GM12892 (cell line): Measurements from ENCODE around the gene CHURC1.

Source experiments
- POLR2A ChIP-seq: IDR thresholded peaks from 2 replicates; pipeline ENCODE4 v1.6.1; 2011; ENCODE audit warnings: low read depth, low read length, control low read depth
- POLR2AphosphoS5 ChIP-seq: IDR thresholded peaks from 2 replicates; pipeline ENCODE4 v1.6.1; 2011; ENCODE audit warnings: low read depth, low read length, control low read depth
- TAF1 ChIP-seq: IDR thresholded peaks from 2 replicates; pipeline ENCODE4 v1.6.1; 2011; ENCODE audit warnings: low read depth, mild to moderate bottlenecking, control low read depth, low read length, borderline replicate concordance

DNA sequence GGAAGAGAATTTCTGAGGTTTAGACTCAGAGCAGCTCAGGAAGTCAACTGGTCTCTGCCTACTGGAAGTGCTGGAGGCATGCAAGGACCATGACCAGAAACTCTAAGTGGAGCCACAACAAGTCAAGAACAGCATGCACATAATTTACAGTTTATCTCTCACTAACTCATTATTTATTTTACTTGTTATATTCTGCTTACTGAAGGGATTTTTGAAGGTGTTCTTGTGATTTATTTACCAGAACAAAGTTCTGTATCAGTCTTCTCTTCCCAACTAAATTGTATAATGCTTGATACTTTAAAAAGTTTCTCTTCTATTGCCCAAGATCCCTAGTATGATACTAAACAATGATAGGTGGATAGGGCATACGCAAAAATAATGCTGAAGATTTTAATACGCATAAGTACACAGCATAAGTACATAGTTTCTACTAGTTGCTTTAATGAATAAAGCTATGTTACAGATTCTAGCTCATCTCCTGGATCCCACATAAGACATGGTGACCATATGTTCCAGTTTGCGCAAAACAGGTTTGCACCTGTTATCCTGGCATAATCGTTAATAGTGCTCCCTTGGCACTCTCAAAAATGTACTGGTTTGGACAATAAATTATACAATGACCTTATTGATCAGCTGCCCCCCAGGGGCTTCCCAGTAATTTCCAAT, 22.9 kb upstream of the CHURC1 start:
- no peak for TF ChIP-seq TAF1
- no peak for TF ChIP-seq POLR2AphosphoS5
- TF ChIP-seq POLR2A: no peak
